Duodenal mucosa (tissue), 2 donors: Measurements from ENCODE around the gene HDHD5.

Experiments
- H3K27ac ChIP-seq: one replicate; pipeline ENCODE4 v1.7.0; 2013; ENCODE audit warnings: low read depth, low read length
- H3K27me3 ChIP-seq, 2 donors: one replicate each; pipeline ENCODE4 v1.7.0; 2013; ENCODE audit warnings: low read length in 2 of 2, control low read depth in 1 of 2; ENCODE audit not compliant: insufficient read depth in 2 of 2, control insufficient read depth in 1 of 2
- H3K36me3 ChIP-seq, 2 donors: one replicate each; pipeline ENCODE4 v1.7.0; 2013; ENCODE audit warnings: low read length in 2 of 2, control low read depth in 1 of 2; ENCODE audit not compliant: insufficient read depth in 2 of 2, control insufficient read depth in 1 of 2
- H3K4me1 ChIP-seq, 2 donors: one replicate each; pipeline ENCODE4 v1.7.0; 2013; ENCODE audit warnings: low read length in 2 of 2, control low read depth in 1 of 2; ENCODE audit not compliant: insufficient read depth in 2 of 2, control insufficient read depth in 1 of 2
- H3K4me3 ChIP-seq, 2 donors: one replicate each; pipeline ENCODE4 v1.7.0; 2013; ENCODE audit warnings: low read length in 2 of 2, low read depth in 1 of 2
- H3K9ac ChIP-seq, 2 donors: one replicate each; pipeline ENCODE4 v1.7.0; 2013; ENCODE audit warnings: low read length in 2 of 2, low read depth in 1 of 2
- H3K9me3 ChIP-seq, 2 donors: one replicate each; pipeline ENCODE4 v1.7.0; 2013; ENCODE audit warnings: low read length in 2 of 2, control low read depth in 1 of 2; ENCODE audit not compliant: control insufficient read depth in 1 of 2

Gene HDHD5

DNA sequence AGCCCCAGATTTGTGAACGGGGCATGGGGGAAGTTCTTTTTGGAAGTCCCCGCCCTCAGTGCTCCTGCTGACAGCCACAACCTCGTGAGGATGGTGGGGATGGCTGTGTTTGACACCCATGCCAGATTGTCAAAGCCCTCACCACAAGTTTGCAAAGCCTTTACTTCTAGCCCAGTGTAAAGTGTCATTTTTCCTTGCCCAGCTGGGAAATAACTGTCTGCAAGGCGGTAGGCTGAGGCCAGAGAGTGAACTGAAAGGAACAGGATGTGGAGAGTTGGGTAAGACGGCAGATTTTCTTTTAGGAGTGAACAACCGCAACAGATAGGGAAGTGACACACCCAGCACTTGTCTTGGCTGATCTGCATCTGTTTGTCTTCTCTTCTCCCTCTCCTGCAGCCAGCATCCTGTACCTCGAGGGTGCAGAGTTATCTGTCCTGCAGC, 60.7 kb downstream of the HDHD5 start:
- H3K36me3 ChIP-seq: peaks cover 43 to 60% of the 10 kb centered on the region in 2 donors
- no peak overlapping the region for H3K9ac ChIP-seq
- no peak overlapping the region for H3K27ac ChIP-seq
- no peak overlapping the region for H3K4me3 ChIP-seq
- peaks cover 0 to 6% of the 10 kb centered on the region in 2 donors for H3K4me1 ChIP-seq
- no peaks in the 10 kb centered on the region for H3K9me3 ChIP-seq
- H3K27me3 ChIP-seq: no peaks in the 10 kb centered on the region

DNA sequence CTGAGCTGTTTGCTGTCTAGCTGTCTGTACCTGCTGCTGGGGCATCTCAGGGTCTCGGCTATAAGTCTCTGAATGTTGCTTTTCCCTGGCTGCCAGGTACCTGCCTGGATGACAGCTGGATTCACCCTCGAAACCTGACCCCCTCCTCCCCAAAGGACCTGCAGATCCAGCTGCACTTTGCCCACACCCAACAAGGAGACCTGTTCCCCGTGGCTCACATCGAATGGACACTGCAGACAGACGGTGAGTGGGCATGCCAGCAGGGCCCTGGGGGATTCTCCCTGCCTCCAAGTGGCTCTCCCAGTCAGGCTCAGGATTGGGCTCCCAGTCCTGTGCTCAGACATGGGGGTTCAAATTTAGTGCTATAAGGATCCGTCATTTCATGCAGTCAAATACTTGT, 61.4 kb downstream of the HDHD5 start:
- Histone ChIP-seq H3K4me3 (no peak overlapping the region), H3K9me3 (no peaks in the 10 kb centered on the region), H3K27ac (no peak overlapping the region), H3K4me1 (peaks cover 0 to 6% of the 10 kb centered on the region in 2 donors), H3K9ac (no peak overlapping the region), H3K36me3 (peaks cover 39 to 53% of the 10 kb centered on the region in 2 donors), H3K27me3 (no peaks in the 10 kb centered on the region)

DNA sequence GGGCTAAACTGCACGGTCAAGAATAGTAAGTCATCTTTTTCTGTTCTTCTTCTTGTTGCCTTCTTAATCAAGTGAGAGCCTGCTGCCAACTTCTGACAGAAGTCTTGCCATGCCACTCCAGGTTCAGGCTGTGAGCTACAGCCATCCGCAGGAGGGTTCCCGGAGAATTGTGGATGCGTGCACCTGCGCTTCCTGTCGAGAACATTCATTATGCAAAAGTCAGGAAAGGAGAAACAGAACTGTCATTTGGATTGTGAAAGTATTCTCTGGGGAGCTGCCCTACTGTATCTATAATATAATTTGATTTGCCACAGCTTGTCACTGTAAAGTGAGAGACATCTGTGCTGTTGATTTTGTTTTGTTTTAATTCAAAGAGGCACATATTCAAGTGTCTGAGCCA, 62.0 kb downstream of the HDHD5 start:
- no peaks in the 10 kb centered on the region for H3K9me3 ChIP-seq
- no peak overlapping the region for H3K27ac ChIP-seq
- H3K4me1 ChIP-seq: peaks cover 0 to 6% of the 10 kb centered on the region in 2 donors
- H3K4me3 ChIP-seq: no peak overlapping the region
- no peaks in the 10 kb centered on the region for H3K27me3 ChIP-seq
- no peak overlapping the region for H3K9ac ChIP-seq
- peaks cover 36 to 47% of the 10 kb centered on the region in 2 donors for H3K36me3 ChIP-seq

DNA sequence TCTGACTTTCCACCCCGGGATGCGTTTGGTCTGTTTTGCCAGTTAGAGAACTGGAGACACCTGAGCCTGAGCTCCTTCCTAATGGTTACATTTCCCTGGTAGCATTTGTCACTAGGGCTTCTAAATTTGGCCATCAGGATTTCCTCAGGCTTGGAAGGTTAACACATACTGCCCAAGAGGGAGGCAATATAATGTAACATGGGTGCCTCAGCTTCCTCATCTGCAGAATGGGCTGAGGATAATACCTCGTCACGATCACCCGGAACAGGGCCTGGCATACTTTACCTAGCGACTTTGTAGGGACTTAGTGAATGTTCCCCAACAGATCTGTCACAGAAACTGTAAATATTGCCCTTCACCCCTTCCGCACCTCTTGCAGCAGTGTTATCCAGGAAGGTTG, 63.0 kb downstream of the HDHD5 start:
- no peak overlapping the region for H3K27ac ChIP-seq
- H3K9me3 ChIP-seq: no peaks in the 10 kb centered on the region
- no peak overlapping the region for H3K4me3 ChIP-seq
- peaks cover 27 to 37% of the 10 kb centered on the region in 2 donors for H3K36me3 ChIP-seq
- no peaks in the 10 kb centered on the region for H3K27me3 ChIP-seq
- H3K4me1 ChIP-seq: peaks cover 0 to 6% of the 10 kb centered on the region in 2 donors
- no peak overlapping the region for H3K9ac ChIP-seq

DNA sequence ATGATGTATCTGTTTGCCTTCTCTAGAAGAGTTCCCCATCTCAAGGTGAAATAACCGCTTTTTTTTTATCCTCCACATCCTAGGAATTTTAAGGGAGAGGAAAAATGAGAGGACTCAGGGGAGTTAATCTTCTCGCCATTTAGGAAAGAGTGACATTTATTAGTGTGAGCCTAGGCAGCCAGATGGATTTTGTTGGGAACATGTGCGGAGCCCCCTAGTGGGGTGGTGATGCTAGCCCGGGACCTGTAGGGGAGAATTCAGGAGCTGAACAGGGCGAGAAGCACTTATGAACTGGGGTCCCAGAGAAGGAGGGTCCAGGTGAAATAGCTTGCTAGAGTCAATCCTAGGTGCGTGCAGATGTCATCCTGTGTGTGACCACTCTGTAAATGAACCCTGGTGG, 63.5 kb downstream of the HDHD5 start:
- H3K36me3 ChIP-seq: peaks cover 26 to 31% of the 10 kb centered on the region in 2 donors
- no peak overlapping the region for H3K27ac ChIP-seq
- H3K27me3 ChIP-seq: no peaks in the 10 kb centered on the region
- H3K9ac ChIP-seq: no peak overlapping the region
- H3K9me3 ChIP-seq: no peaks in the 10 kb centered on the region
- no peak overlapping the region for H3K4me3 ChIP-seq
- H3K4me1 ChIP-seq: peaks cover 0 to 6% of the 10 kb centered on the region in 2 donors

DNA sequence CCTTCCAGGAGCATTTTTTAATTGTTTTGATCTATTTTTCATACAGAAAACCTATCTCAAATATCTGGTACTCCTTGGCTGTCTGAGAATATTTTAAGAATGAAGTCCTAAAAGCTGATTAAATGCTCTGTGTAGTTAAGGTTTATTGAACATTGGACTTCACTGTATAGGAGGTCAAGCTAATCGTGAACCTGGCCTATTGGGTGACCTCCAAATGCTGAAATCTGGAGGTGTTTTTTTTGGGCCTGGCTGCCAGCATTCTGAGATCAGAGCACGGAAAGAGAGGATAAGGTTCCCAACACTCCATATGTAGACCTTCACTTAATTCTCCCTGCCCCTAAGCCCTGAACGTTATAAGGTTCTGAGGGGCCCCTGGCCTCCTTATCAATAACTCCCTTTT, 66.0 kb downstream of the HDHD5 start:
- Histone ChIP-seq H3K9me3 (no peaks in the 10 kb centered on the region), H3K4me1 (peaks cover 0 to under 1% of the 10 kb centered on the region in 2 donors), H3K9ac (no peak overlapping the region), H3K4me3 (no peak overlapping the region), H3K27ac (no peak overlapping the region), H3K36me3 (peaks cover 7 to 11% of the 10 kb centered on the region in 2 donors), H3K27me3 (no peaks in the 10 kb centered on the region)

DNA sequence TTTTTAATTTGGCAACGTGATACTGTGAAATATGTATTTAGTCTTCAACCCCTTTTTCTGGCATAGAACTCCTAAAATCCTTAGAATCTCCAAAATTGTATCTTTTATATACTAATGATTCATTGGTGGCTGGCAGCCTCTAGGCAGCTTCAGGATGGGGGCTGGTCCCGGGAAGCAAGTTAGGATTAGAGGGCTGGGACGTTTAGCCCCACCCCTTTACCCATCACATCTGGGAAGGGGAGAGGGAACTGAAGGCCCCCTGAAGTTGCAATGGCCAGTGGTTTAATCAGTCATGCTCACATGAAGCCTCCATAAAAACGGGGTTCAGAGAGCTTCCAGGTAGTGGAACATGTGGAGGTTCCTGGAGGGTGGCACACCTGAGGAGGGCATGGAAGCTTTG, 67.2 kb downstream of the HDHD5 start:
- Histone ChIP-seq H3K27ac (no peak overlapping the region), H3K4me1 (peaks cover 9 to 11% of the 10 kb centered on the region in 2 donors), H3K36me3 (no peaks in the 10 kb centered on the region), H3K4me3 (no peak overlapping the region), H3K27me3 (no peaks in the 10 kb centered on the region), H3K9me3 (no peaks in the 10 kb centered on the region), H3K9ac (no peak overlapping the region)

DNA sequence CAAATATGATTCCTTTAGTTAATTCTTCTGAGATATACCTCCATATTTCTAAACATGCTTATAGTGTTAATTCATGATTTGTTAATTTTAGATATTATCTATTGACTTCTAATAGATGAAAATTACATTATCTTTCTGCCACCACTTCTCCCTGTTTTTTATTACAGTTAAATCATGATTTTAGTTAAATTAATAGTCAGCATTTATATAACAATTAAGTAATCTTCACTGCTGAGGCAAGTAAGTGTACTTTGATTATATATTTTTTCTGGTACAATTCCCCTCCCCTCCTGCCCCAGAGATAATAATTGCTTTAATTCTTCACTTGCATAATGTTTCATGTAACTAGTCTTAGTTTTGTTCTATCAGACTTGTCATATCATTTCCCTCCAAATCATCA, 68.5 kb downstream of the HDHD5 start:
- Histone ChIP-seq H3K4me3 (no peak overlapping the region), H3K36me3 (no peaks in the 10 kb centered on the region), H3K9me3 (no peaks in the 10 kb centered on the region), H3K27me3 (no peaks in the 10 kb centered on the region), H3K4me1 (peaks cover 22% of the 10 kb centered on the region in 2 donors), H3K27ac (no peak overlapping the region), H3K9ac (no peak overlapping the region)
